Activated CD8-positive, alpha-beta memory T cell treated with anti-CD3 and anti-CD28 coated beads for 36 hours (primary cell): ENCODE data around the gene CPED1. TPM values are rescaled to one million over a fixed set of nuclear protein-coding genes. Genes with fewer than 3 reads are reported as not detected.
"Not testable (repeated sequence)": the region's sequence is repeated elsewhere in the genome, so short reads cannot be mapped to it uniquely, and the experiment has no call there.

Source experiments
- CTCF ChIA-PET: fragments of 350-600 bp; sonication (Branson Sonifier 250); formaldehyde crosslinking; loops from one replicate; lab custom pipeline; 2021; ENCODE audit warnings: antibody characterized with exemption; lab: Charles Lee
- POLR2A ChIA-PET: fragments of 350-600 bp; sonication (Branson Sonifier 250); formaldehyde crosslinking; loops from one replicate; lab custom pipeline; 2021; ENCODE audit warnings: antibody characterized with exemption; lab: Charles Lee
- total RNA-seq, 2 experiments: library from RNA; stranded (reverse); gene quantifications; one replicate each; pipeline ENCODE4 v1.2.3, GENCODE V29; 2021

The CPED1 gene
- total RNA-seq, 2 experiments from 2014 or later: 0.04 TPM; not detected in 1

DNA sequence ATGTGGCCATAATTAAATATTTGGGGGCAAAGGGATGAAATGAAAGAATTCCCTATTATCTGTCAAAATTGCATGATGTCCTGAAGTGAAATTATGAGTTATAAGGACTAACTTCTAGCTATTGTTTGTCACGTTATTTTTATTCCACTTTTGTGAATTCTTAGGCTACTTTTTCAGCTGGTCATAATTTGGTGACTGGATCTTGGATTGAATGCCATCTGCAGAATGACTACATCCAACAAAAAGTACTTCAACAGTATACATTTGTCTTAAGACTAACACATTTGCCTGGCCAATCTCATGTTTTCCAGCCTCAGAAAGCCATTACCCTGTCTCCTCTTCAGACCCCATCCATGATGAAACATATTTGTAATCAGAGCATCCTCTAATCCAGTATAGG lies 292.1 kb downstream of the CPED1 start:
- POLR2A ChIA-PET: no interaction called here
- CTCF ChIA-PET: no interaction called here

DNA sequence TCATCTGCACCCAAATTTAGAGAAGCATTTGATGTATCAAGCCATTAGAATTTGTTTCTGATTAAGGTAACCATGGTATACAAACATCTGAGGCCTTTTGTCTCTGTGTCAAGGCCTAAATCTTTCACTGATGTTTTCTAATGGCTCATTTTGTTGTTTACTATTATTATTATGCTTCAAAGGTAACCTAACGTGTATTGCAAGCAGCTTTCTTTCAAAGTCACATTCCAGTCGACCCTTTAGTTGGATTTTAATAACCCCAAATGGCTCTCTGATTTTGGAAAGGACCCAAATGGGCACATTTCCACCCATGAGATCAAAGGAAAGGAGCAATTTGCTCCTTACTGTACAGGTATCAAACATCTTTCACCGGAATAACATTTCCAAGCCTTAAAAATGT lies 293.6 kb downstream of the CPED1 start:
- ChIA-PET CTCF (no interaction called here), POLR2A (no interaction called here)

DNA sequence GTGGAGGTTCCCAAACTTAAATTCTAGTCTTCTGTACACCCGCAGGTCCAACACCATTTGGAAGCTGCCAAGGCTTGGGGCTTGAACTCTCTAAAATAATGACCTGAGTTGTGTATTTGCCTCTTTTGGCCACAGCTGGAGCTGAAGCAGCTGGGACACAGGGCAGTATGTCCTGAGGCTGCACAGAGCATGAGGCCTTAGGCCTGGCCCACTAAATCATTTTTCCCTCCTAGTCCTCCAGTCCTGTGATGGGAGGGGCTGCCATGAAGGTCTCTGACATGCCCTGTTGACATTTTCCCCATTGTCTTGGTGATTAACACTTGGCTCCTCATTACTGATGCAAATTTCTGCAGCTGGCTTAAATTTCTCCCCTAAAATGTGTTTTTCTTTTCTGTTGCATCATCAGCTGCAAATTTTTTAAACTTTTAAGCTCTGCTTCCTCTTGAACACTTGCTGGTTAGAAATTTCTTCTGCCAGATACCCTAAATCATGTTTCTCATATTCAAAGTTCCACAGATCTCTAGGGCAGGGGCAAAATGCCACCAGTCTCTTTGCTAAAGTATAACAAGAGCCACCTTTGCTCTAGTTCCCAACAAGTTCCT lies 296.7 kb downstream of the CPED1 start:
- POLR2A ChIA-PET: no interaction called here
- CTCF ChIA-PET: no interaction called here

DNA sequence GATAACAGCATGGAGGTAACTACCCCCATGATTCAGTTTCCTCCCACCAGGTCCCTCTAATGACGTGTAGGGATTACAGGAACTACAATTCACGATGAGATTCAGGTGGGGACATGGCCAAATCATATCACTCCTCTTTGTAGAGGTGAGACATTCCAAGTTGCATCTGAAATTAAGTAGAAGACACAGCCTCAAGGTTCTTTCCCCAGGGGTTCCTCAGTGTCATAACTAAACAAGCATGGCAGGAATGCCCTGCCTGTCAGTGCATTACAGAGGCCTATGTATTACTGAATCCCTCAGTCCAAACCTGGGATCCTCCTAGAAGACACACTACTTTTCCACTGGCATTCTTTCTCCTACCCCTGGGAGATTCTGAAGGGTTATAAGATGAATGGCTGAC lies 297.7 kb downstream of the CPED1 start:
- CTCF ChIA-PET: no interaction called here
- POLR2A ChIA-PET: no interaction called here

DNA sequence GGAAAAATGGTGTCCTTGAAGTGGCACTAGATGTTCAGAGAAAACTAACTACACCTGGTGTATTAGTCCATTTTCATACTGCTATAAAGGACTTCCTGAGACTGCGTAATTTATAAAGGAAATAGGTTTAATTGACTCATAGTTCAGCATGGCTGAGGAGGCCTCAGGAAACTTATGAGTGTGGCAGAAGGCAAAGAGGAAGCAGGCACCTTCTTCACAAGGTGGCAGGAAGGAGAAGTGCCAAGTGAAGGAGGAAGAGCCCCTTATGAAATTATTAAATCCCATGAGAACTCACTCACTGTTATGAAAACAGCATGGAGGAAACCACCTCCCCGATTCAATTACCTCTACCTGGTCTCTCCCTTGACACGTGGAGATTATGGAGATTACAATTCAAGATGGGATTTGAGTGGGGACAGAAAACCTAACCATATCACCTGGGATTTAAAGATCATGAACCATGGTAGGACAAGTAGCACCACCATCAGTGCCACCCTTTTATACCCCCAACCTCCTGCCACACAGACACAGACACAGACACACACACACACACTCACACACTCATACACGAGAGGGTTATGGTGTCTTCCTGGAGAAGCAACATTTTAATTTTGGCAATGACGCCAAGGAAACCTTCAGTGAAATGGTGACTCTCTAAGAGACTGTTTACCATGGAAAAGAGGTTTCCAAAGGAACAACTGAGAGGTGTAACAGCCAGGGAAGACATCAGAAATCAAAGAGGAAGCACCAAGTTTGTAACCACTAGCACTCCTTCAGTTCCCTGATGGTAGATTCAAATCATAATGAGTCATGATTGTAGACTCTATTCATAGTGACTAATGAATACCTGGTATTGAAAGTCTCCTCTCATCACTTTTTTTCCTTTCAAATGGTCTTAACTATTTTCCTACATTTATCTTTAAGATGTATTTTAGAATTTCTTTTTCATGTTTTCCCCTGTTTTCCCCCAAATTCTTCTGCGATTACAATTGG lies 298.5 kb downstream of the CPED1 start:
- ChIA-PET CTCF (no interaction called here), POLR2A (no interaction called here)

DNA sequence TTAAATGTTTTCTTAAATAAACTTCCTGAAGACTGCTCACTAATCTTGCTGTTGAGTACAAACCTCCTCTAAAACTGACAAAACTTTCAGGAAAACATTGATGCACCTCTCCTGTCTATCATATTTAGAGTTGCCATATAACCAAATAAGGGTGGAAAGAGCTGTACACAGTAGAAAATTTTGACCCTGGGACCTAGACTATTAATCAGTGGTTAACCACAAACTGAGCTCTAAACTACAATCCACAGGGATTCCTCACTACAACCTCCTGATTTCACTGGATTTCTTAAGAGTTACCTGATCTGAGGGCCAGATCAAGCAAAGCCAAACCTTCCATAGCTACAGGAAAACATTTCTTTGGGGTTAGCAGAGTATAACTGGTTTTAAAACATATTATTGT lies 300.4 kb downstream of the CPED1 start:
- CTCF ChIA-PET: no interaction called here
- POLR2A ChIA-PET: no interaction called here

DNA sequence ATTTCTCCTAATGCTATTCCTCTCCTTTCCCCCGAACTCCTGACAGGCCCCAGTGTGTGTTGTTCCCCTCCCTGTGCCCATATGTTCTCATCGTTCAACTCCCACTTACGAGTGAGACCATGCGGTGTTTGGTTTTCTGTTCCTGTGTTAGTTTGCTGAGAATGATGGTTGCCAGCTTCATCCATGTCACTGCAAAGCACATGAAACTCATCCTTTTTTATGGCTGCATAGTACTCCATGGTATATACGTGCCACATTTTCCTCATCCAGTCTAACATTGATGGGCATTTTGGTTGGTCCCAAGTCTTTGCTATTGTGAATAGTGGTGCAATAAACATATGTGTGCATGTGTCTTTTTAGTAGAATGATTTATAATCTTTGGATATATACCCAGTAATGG lies 301.4 kb downstream of the CPED1 start:
- CTCF ChIA-PET: not testable (repeated sequence)

DNA sequence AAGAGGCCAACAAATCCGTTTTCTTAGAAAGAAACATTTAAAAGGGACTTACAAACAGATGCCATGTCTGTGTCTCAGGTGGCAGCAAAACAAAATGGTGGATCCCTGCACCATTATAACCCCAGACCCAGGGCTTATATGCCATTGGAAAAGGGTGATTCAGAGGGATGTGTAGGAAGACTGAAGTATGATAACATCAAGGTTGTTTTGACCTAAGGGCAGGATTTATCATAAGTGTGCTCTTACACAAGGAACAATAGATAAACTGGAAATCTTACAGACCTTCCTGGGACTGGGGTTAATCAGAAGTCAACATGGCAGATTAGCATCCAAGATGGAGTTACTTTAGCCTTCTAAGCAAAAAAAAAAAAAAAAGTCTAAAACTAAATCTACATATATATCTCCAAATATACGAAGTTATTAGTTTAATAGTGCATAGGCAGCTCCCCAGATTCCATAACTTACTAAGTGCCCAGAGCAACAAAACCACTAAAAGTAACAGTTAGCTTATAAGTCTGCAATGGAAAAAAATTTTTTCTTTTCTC lies 306.0 kb downstream of the CPED1 start:
- ChIA-PET CTCF (interaction anchor here (0.6 kb wide), 1 partner anchor 110 kb away, joined by 3 read pairs; no protein-coding TSS in a partner anchor), POLR2A (no interaction called here)

More for the DNA sequence above, 301.4 kb downstream of the CPED1 start:
- POLR2A ChIA-PET: not testable (repeated sequence)

DNA sequence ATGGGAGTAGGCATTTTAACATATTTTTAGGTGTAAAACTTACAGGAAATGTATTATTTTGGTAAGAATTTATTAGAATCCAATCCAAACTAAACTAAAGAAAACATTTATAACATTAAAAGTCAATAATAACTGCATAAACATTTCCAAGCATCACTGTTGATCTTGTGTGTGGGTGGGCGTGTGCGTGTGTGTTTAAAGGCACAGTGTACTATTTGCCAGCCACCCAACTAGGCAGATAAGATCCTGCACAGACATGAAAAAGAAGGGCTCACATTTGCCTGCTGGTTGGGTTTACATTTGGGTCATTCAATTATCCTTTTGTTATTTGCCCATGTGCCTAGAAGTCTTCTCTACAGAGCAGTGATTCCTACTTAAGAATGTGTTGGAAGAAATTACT lies 309.3 kb downstream of the CPED1 start:
- ChIA-PET POLR2A (no interaction called here), CTCF (no interaction called here)

DNA sequence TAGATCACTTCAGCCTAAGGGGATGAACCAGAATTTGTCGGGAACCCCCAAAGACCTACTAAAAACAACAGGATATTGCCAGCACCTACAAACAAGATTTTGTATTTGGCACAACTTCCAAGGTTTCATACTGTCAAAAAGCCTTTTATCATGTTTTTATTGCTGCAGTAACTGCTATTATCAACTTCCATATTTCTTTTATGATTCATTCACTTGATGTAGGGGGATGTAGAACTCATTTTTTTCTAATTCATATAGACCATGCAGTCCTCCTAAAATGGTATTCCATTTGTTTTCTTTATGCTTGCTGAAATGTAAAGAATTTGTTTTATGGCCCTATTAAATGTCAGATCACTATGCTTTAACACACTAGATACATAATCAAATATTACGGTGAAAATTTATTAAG lies 310.3 kb downstream of the CPED1 start:
- ChIA-PET CTCF (no interaction called here), POLR2A (no interaction called here)

DNA sequence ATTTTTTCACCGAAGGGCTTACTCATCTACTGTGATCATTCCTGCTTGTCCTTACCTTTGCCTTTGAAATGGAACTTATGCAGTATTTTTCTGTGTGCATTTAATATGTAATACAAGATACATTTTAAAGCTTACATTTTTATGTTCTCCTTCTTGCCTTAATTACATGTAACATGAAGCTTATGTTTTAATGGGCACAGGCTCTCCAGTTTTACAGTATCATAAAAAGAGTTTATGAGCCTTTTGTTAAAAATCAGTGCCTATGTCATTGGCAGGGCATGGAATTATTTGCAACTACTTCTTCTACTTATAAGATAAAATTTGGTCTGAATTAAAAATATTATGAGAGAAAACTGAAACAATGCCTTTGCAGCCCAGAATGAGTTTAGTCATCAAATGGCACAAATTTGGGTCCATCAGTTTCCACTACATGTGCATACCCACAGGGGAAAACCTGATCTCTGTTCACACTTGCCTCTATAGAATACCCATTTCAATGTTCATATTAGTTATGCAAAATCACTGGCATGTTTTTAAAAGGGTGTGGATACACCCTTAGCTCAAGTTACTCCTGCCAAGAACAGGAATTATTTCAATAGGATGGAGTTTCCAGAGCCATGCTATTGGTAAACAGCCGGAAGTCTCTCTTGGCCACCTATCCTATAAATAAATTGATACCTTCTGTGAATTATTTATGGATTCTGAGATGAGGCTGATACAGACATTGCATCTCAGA lies 312.3 kb downstream of the CPED1 start:
- POLR2A ChIA-PET: no interaction called here
- CTCF ChIA-PET: interaction anchor here (0.6 kb wide), 1 partner anchor 201 kb away, joined by 3 read pairs; no protein-coding TSS in a partner anchor

DNA sequence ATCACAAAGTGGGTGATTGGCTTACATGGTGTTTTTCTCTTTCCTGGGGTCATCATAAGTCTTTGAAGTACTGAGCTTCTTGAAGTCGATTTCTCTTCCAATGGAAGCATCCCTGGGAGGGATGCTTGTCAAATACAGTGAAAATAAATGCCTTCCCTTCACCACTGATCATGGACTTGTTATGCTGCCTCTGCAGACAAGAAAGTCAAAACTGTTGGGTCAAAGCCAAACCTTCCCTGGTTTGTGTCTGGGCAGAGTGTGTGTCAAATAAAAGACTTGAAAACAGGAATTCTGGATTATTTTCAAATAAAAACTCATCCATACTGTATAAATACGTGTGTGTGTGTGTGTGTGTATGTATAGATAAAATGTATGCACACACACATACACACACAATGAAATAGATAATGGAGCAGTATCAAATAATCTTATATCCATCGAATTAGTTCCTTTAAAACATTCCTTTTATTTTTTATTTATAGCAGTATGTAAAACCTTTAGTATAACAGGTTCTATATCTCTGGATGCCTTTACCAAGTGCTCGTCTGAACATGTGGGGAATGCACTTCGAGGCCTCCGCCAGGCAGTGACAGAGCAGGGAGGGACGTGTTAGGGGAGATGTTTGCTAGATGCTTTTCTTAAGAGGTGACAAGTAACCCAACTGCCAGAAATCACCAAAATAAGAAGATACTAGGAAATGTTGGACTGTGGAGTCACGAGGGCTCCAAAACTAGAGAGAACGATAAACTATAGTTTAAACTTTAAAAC lies 313.1 kb downstream of the CPED1 start:
- ChIA-PET CTCF (interaction anchor here (0.6 kb wide), 1 partner anchor 201 kb away, joined by 3 read pairs; no protein-coding TSS in a partner anchor), POLR2A (no interaction called here)

DNA sequence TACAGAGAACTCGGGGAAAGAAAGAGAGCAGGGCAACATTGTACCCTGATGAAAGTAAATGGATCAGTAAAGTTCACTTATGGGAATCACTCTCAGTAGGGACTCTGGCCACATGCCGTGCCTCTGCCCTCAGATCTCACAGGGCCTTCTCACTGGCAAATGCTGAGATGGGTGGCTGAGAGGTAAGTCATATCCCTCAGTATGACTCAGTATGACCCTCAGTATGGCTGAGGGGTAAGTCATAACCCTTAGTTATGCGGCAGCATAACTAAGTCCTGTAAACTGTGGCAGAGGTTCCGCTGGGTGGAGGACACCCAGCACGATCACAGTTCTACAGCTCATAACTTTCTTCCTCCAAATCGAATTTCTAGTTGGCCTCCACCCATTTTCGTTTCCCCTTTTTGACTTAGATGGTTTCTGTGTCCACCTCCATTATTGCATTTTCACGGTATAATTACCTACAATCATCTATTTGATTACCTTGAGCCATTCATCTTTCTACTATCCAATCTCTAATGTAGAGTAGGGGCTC lies 313.8 kb downstream of the CPED1 start:
- CTCF ChIA-PET: no interaction called here
- POLR2A ChIA-PET: no interaction called here

DNA sequence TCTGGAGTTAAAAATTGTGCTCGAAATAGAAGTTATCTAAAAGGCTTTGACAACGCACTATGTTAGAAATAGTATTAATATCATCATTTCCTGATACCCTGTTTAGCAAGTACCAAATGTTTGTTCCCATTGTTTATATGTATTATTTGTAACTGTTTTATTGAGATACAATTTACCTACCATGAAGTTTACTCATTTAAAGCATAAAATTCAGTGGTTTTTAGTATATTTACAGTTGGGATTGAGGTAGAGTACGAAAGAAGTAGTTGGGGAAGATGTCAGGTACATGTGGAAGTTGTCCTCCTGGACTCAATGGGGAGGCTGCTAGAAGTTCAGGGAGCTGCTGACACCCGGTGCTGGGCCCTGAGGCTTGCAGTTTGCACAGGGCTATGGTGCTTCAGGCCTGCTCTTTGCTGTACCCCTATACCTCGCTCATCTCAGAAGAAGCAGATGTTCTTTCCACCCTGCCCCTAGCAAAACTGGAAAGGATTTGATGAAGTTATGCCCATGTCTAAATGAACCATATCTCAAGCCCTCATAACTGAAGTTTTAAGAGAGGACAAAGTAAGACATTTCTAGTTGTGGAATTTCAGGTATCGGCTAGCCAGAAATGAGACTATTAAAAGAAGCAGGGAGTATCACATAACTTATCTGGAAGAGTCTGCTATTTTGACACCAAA lies 315.1 kb downstream of the CPED1 start:
- ChIA-PET CTCF (no interaction called here), POLR2A (no interaction called here)

DNA sequence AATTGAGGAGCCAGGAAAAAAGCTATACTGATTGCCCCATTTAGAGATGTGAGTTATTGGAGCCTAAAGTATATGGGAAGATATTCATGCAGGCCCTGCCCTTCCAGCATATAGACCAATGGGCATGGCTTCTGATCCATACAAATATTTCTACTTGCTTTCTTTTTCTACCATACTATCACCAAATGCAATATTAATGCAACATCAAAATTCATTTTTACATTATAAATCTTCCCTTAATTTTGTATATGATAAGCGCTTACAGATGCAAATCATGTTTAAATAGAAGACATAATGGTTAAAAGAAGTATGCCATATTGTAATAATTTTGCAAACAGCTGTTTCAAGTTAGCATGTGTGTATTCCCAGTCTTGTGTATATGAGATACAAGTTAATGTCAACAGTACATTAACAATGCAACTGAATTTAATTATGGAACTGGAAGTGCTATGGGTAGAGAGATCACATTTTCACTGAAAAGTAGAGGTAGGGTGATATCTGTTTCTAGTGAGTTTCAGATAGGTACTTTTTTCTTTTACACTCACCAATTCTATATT lies 315.7 kb downstream of the CPED1 start:
- POLR2A ChIA-PET: no interaction called here
- CTCF ChIA-PET: no interaction called here

DNA sequence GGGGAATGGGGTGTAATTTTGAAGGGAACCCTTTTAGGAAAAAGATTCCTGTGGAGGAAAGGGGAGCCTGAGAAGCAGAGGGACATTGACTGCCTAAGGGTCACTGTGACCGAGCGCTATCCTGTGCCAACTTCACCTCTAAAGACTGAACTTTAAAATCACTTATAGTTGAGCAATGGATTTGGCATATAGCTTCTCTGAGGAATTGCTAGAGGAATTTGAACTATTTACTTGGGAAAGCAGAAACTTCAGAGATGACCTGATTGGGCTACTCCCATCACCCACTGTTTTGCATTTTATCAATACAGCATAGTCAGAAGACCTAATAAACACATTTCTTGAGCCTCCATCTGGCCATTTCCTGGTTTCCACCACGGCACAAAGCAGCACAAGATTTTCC lies 316.6 kb downstream of the CPED1 start:
- ChIA-PET POLR2A (interaction anchor here (0.6 kb wide), 1 partner anchor 226 kb away, joined by 4 read pairs; no protein-coding TSS in a partner anchor), CTCF (no interaction called here)

DNA sequence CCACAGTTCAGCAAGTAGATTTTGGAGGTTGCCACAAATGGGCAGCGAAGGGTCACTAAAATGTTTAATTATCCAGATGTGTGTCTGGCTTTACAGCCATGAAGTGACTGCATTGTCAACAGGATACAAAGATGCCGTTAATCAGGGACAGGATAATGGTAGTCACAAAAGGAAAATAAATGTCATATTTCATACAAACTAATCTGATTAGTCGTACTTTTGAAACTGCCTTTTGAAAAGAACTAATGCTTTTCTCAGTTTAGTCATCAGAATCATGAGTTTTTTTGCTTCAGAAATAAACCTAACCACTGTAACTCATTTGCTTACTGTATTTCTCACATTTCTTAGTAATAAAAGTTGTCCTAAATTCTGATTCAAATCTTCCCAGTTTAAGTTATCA lies 318.1 kb downstream of the CPED1 start:
- CTCF ChIA-PET: no interaction called here

DNA sequence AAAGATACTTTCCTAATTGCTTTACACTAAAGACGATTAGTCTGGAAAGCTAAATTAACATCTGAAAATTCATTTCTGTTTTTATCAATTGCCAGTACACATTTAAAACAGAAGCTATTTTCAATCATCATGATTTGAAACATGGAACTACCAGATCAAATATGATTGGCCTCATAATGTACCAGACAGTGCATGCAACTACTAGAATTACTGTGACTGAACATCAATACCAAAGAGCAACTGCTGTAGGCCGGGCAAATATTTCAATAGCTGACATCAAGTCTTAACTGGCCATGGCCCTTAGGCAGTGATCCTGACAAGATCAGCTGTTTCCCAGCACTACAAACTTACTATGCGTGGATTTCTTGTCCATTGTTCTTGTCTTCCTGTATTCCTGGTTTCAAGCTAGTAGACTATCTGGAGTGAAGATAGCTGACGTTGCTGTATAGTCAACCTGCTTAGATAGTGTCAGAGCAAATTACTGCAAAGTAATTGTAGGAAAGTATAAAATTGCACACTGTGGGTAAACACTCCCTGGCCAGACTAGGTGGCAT lies 318.6 kb downstream of the CPED1 start:
- POLR2A ChIA-PET: no interaction called here

More for the DNA sequence above, 318.1 kb downstream of the CPED1 start:
- POLR2A ChIA-PET: no interaction called here

More for the DNA sequence above, 318.6 kb downstream of the CPED1 start:
- CTCF ChIA-PET: no interaction called here
